Left hindlimb (tissue), 1 donor: ENCODE results near the gene STX2.
"Not testable (repeated sequence)": the region's sequence is repeated elsewhere in the genome, so short reads cannot be mapped to it uniquely, and the experiment has no call there.

Experiments
- DNase-seq: peaks from one replicate; pipeline ENCODE4 v3.0.0-alpha.2; 2018

The STX2 gene

GRCh38 chr12:130838951-130839769 lies at the start of gene STX2:
Gene STX2, minus strand, starts transcription at chr12:130839250. Its CDS starts 151 bp downstream, at chr12:130839099.
- DNase-seq: peak; percentile 92

- DNase-seq: not testable (repeated sequence)
These were observed 48.1 kb upstream of the STX2 start for GRCh38 chr12:130887190-130887589.

- DNase-seq: no peak
These were observed 42.5 kb upstream of the STX2 start for GRCh38 chr12:130881548-130881947.

DNA sequence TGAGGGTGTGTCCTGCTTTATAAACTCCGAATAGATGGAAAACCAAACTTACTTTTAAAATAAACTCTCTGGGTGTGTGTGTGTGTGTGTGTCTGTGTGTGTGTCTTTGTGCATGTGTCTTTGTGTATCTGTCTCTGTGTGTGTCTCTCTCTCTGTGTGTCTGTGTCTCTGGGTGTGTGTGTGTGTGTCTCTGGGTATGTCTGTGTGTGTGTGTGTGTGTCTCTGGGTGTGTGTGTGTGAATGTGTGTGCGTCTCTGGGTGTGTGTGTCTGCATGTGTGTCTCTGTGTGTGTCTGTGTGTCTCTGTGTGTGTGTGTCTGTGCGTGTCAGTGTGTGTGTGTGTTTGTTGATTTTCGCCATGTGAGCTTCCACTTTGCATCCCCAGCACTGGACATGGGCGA lies 42.0 kb upstream of the STX2 start:
- no peak for DNase-seq

DNA sequence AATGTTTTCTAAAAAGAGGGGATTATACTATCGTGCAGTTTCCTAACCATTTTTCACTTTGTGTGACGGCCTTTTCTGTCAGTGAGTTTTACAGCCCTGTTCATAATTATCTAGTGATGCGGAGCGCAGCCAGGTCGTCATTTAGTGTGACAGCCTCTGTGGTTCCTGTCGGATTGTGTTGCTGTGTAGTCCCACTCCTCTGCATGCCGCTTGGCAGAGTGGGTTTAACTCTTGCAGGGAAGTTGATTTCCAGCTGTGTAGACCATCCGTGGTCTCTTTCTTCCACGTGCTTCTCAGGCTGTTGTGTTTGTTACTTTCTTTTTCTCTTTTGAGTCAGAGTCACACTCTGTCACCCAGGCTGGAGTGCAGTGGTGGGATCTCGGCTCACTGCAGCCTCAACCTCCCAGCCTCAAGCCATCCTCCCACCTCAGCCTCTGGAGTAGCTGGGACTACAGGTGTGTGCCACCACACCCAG lies 41.4 kb upstream of the STX2 start:
- DNase-seq: no peak

- no peak for DNase-seq
These were observed 40.8 kb upstream of the STX2 start for GRCh38 chr12:130879781-130880389.

DNA sequence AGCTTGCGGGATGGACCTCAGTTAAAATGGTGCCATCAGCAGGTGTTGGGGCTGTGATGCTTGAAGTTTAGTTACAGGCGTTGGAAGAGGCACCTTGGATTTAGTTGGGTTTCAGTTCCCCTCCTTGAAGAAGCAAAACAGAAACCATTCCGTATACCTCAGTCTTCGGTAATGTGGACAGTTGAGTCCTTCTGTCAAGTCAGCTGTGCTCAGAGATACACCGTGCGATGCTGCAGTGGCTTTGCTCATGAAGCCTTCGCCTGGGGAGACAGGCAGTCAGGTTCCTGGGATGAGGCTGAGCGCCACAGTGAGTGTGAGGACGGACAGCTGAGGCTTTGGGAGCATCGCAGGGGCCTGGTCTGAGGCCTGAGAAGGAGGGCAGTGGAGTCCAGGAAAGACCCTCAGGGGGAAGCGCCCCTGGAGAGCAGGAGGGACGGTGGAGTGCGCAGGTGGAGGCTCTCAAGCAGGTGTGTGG lies 40.2 kb upstream of the STX2 start:
- no peak for DNase-seq

DNA sequence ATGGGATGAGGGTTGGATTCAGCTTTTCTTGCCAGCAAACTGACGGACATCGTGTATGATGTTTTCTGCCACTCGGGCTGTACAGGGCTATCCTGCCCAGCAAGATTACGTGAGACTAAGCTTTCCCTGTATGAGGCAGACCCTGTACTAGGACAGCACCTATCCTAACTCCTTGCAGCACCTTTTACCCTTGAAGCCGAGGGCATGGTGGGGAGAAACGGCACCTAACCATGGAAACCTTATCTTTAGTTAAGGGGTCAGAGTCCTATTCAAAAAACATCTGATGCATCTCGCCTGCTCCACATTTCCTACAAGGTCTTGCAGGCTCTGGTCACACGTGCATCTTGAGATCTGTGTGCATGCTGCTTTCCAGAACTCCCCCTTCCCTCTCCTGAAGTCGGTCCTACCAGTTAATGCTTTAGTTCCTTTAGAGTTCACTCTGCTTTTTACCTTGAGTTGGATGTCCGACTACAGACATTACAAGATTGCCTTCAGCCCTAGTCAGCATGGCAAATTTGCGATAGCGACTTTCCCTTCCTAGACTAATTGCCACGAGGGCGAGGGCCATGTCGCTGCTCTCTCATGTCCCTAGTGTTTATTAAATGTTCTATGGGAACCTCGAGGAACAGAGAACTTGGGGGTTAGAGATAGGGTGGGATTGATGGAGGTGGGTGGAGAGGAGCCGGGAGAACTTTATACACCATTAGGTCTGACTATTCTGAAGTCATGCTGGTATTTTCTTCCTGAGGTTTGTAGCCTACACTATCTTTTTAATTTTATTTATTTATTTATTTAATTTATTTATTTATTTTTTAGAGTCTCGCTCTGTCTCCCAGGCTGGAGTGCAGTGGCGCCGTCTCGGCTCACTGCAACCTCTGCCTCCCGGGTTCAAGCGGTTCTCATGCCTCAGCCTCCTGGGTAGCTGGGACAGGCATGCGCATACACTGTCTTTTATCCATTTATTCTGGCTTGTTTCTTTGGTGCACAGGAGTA lies 39.4 kb upstream of the STX2 start:
- DNase-seq: no peak

GRCh38 chr12:130877333-130877732 lies 38.3 kb upstream of the STX2 start:
- DNase-seq: no peak

- DNase-seq: no peak
These were observed 37.7 kb upstream of the STX2 start for GRCh38 chr12:130876758-130877157.

DNA sequence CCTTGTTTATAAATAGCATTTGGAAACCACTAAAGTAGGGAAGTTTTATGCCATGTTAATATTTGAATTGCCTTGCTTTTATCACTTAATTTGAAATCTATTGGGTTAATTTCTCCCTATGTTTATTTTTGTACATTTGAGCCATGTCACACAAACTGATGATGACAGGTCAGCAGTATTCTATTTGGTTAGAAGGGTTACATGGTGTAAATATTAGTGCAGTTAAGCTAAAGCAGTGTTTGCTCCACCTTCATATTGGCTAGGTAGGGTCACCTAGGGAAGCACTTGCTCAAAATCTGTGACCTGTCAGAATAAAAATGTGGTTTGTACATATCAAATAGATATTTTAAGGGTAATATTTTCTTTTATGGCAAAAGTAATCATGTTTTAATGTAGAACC lies 37.2 kb upstream of the STX2 start:
- no peak for DNase-seq

DNA sequence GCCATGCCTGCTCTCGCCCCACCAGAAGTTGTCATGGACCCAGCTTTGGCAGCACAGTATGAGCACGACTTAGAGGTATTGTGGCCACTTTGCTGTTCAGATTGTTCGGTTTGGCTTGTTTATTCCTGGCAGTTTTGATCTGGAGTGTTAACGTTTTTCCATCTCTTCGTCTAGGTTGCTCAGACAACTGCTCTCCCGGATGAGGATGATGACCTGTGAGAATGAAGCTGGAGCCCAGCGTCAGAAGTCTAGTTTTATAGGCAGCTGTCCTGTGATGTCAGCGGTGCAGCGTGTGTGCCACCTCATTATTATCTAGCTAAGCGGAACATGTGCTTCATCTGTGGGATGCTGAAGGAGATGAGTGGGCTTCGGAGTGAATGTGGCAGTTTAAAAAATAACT lies 36.7 kb upstream of the STX2 start:
- not testable (repeated sequence) for DNase-seq

DNA sequence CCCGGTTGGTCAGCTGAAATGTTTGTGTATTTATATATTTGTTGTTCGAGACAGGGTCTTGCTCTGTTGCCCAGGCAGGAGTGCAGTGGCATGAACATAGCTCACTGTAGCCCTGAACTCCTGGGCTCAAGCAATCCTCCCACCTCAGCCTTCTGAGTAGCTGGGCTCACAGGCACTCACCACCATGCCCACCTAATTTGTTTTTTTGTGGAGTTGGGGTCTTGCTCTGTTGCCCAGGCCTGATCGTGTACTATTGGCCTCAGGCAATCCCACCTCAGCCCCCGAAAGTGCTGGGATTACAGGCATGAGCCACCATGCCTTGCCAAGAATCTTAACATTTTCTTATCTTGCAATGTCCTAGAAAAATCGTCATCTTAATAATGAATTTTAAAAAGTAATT lies 36.1 kb upstream of the STX2 start:
- no peak for DNase-seq

DNA sequence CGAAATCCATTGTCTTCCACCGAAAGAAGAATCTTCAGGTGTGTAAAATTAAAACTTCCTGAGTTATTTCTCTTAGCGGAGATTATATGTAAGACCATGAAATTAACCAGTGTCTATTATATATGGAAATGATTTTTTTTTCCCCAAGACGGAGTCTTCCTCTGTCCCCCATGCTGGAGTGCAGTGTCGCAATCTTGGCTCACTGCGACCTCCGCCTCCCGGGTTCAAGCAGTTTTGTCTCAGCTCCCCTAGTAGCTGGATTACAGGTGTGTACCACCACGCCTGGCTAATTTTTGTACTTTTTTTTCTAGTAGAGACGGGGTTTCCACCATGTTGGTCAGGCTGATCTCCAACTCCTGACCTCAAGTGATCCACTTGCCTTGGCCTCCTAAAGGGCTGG lies 35.6 kb upstream of the STX2 start:
- DNase-seq: no peak

- no peak for DNase-seq
These were observed 34.8 kb upstream of the STX2 start for GRCh38 chr12:130873825-130874224.

DNA sequence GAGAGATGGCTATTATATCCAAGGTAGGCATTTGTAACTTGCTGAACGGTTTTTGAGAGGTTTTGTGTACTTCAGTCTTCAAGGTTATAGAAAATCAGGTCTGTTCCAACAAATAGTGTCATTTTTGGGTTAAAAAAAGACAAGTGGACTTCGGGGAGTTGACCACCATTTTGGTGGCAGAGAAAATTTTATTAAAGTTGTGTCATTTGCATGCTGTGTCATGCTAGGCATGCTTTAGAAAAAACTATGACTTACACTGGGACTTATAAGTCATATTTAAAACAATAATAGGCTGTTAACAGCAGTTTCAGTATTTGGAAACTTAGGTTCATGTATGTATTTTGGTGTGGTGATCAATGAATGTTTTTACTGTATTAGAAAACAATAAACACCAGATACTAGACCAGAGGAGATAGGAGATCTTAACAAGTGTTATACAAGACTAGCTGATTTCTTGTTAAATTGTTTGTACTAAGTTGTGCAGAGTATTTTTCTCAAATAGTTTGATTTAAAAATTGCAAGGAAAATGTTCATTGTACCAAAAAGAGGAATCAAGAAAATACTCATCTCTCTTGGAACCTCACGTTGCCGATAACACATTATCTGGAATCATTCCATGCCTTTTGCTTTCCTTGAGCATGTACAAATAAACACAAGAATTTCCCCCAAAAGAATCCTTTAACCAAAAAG lies 34.2 kb upstream of the STX2 start:
- DNase-seq: no peak

GRCh38 chr12:130872179-130873096 lies 33.4 kb upstream of the STX2 start:
- no peak for DNase-seq

GRCh38 chr12:130871286-130872178 lies 32.5 kb upstream of the STX2 start, which contains the start of gene RAN:
Gene RAN, plus strand, starts transcription at chr12:130872066. Its CDS starts 528 bp downstream, at chr12:130872594.
- DNase-seq: peak; percentile 96

GRCh38 chr12:130870442-130871285 lies 31.6 kb upstream of the STX2 start:
- DNase-seq: peak; percentile 69
